Immature natural killer cell (primary cell): ENCODE measurements around the gene GPR142. TPM values are rescaled to one million over a fixed set of nuclear protein-coding genes. Genes with fewer than 3 reads are reported as not detected.

Source experiments
- DNase-seq, 3 donors: peaks; one replicate each; pipeline ENCODE4 v3.0.0; 2022; ENCODE audit warnings: mixed read lengths in 1 of 3
- H3K27ac Mint-ChIP-seq, 6 donors: one replicate each; pipeline ENCODE4 v1.8.0; 2020; ENCODE audit warnings: mixed read lengths in 6 of 6, mild to moderate bottlenecking in 5 of 6, inconsistent platforms in 4 of 6, moderate library complexity in 3 of 6
- H3K27me3 Mint-ChIP-seq, 3 donors: one replicate each; pipeline ENCODE4 v1.8.0; 2020 to 2021; ENCODE audit warnings: low read depth in 3 of 3, mild to moderate bottlenecking in 3 of 3, mixed read lengths in 3 of 3, moderate library complexity in 3 of 3, inconsistent platforms in 1 of 3
- H3K36me3 Mint-ChIP-seq, 3 donors: one replicate each; pipeline ENCODE4 v1.8.0; 2020; ENCODE audit warnings: mixed read lengths in 3 of 3, inconsistent platforms in 2 of 3, mild to moderate bottlenecking in 2 of 3
- H3K4me1 Mint-ChIP-seq, 2 donors: one replicate each; pipeline ENCODE4 v1.8.0; 2020; ENCODE audit warnings: inconsistent platforms in 2 of 2, mild to moderate bottlenecking in 2 of 2, mixed read lengths in 2 of 2, moderate library complexity in 1 of 2
- H3K4me3 Mint-ChIP-seq, 5 donors: one replicate each; pipeline ENCODE4 v1.8.0; 2020; ENCODE audit warnings: mild to moderate bottlenecking in 5 of 5, mixed read lengths in 5 of 5, inconsistent platforms in 3 of 5, moderate library complexity in 3 of 5
- H3K9me3 Mint-ChIP-seq, 6 donors: one replicate each; pipeline ENCODE4 v1.8.0; 2020; ENCODE audit warnings: mild to moderate bottlenecking in 6 of 6, mixed read lengths in 6 of 6, inconsistent platforms in 4 of 6, moderate library complexity in 3 of 6
- polyA plus RNA-seq, 3 donors: library from polyadenylated mRNA; unstranded; fragments of 300-500 nt; fragmentation: Illumina TruSeq; gene quantifications; one replicate each; pipeline ENCODE4 v1.2.3, GENCODE V29; 2021

Gene GPR142
- polyA plus RNA-seq, 3 donors from 2014 or later = 0.49 TPM; not detected in 2

DNA sequence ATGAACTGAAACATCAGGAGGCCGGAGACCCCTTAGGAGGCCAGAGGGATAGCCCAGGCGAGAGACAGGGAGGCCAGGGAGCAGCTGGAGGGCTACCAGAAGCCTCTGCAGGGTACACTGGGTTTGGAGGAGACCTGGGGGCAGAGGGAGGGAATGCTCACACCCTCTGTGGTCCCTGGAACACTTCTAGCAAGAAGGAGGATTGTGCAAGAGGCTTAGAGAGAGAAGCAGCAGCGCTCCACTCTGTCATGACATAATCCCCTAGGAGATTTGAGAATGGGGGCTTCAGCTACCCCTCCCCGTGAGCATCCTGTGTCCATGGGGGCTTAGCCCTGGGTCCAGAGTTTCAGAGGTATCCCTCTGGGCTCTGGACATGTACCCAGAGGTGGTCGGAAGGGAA lies 15.8 kb downstream of the GPR142 start:
- Mint-ChIP-seq H3K27ac (peak overlapping the region; percentile 1 to 72 (median 10)), H3K36me3 (no peaks in the 10 kb centered on the region), H3K27me3 (peaks cover 2 to 5% (median 3%) of the 10 kb centered on the region in 3 donors), H3K4me1 (peaks cover 34 to 41% of the 10 kb centered on the region in 2 donors), H3K9me3 (no peaks in the 10 kb centered on the region), H3K4me3 (no peak overlapping the region)
- DNase-seq = no peak

GRCh38 chr17:74385201-74385600 lies 17.9 kb downstream of the GPR142 start:
- H3K36me3 Mint-ChIP-seq = no peaks in the 10 kb centered on the region
- DNase-seq = no peak
- H3K4me1 Mint-ChIP-seq = peaks cover 14 to 20% of the 10 kb centered on the region in 2 donors
- H3K27me3 Mint-ChIP-seq = peaks cover 2 to 5% (median 2%) of the 10 kb centered on the region in 3 donors
- no peaks in the 10 kb centered on the region for H3K9me3 Mint-ChIP-seq
- no peak overlapping the region for H3K4me3 Mint-ChIP-seq
- peak overlapping the region in 3 of 6 donors; percentile 9 to 55 (median 53) for H3K27ac Mint-ChIP-seq

- Mint-ChIP-seq H3K27me3 (peaks cover 2 to 5% (median 4%) of the 10 kb centered on the region in 3 donors), H3K9me3 (no peaks in the 10 kb centered on the region), H3K4me1 (peaks cover 3 to 10% of the 10 kb centered on the region in 2 donors), H3K4me3 (no peak overlapping the region), H3K36me3 (no peaks in the 10 kb centered on the region), H3K27ac (peak overlapping the region in 3 of 6 donors; percentile 7 to 77 (median 52))
- DNase-seq = no peak
Observed at GRCh38 chr17:74386386-74386785, 19.1 kb downstream of the GPR142 start.

GRCh38 chr17:74387365-74388218 lies 20.3 kb downstream of the GPR142 start:
- H3K4me1 Mint-ChIP-seq = peaks cover 3 to 11% of the 10 kb centered on the region in 2 donors
- H3K27me3 Mint-ChIP-seq = peaks cover 3 to 6% (median 4%) of the 10 kb centered on the region in 3 donors
- peak overlapping the region in 1 of 6 donors; percentile 5 for H3K27ac Mint-ChIP-seq
- no peaks in the 10 kb centered on the region for H3K9me3 Mint-ChIP-seq
- H3K36me3 Mint-ChIP-seq = no peaks in the 10 kb centered on the region
- DNase-seq = no peak
- H3K4me3 Mint-ChIP-seq = no peak overlapping the region

- no peaks in the 10 kb centered on the region for H3K36me3 Mint-ChIP-seq
- H3K9me3 Mint-ChIP-seq = no peaks in the 10 kb centered on the region
- H3K4me1 Mint-ChIP-seq = peaks cover 3 to 11% of the 10 kb centered on the region in 2 donors
- no peak overlapping the region for H3K27ac Mint-ChIP-seq
- no peak for DNase-seq
- no peak overlapping the region for H3K4me3 Mint-ChIP-seq
- H3K27me3 Mint-ChIP-seq = peaks cover 3 to 4% (median 4%) of the 10 kb centered on the region in 3 donors
Observed at GRCh38 chr17:74389084-74389753, 21.9 kb downstream of the GPR142 start.

DNA sequence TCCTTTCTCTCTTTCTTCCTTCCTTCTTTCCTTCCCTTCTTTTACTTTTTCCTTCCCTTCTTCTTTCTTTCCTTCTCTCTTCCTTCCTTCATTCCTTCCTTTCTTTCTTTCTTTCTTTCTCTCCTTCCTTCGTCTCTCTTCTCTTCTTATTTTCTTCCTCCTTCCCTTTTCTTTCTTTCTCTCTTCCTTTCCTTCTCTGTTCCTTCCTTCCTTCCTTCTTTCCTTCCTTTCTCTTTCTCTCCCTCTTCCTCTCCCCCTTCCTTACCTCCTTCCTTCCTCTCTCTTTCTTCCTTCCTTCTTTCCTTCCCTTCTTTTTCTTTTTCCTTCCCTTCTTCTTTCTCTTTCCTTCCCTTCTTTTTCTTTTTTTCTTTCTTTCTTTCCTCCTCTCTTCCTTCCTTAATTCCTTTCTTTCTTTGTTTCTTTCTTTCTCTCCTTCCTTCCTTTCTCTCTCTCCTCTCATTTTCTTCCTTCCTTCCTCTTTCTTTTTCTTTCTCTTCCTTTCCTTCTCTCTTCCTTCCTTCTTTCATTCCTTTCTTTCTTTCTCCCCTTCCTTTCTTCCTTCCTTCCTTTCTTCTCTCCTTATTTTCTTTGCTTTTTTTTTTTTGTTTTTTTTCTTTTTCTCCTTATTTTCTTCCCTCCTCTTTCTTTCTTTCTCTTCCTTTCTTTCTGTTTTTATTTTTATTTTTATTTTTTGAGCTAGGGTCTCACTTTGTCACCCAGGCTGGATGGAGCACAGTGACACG lies 22.8 kb downstream of the GPR142 start:
- no peaks in the 10 kb centered on the region for H3K36me3 Mint-ChIP-seq
- H3K9me3 Mint-ChIP-seq = no peaks in the 10 kb centered on the region
- H3K4me3 Mint-ChIP-seq = no peak overlapping the region
- H3K27me3 Mint-ChIP-seq = peaks cover 1 to 4% (median 4%) of the 10 kb centered on the region in 3 donors
- DNase-seq = no peak
- H3K27ac Mint-ChIP-seq = no peak overlapping the region
- H3K4me1 Mint-ChIP-seq = peaks cover 3 to 11% of the 10 kb centered on the region in 2 donors

- H3K9me3 Mint-ChIP-seq = no peaks in the 10 kb centered on the region
- peaks cover 1 to 3% (median 2%) of the 10 kb centered on the region in 3 donors for H3K27me3 Mint-ChIP-seq
- no peak overlapping the region for H3K4me3 Mint-ChIP-seq
- H3K36me3 Mint-ChIP-seq = no peaks in the 10 kb centered on the region
- no peak overlapping the region for H3K27ac Mint-ChIP-seq
- peaks cover 3 to 11% of the 10 kb centered on the region in 2 donors for H3K4me1 Mint-ChIP-seq
- DNase-seq = no peak
Observed at GRCh38 chr17:74390680-74391653, 23.7 kb downstream of the GPR142 start.

- H3K4me1 Mint-ChIP-seq = peaks cover 0 to 6% of the 10 kb centered on the region in 2 donors
- no peak overlapping the region for H3K27ac Mint-ChIP-seq
- no peaks in the 10 kb centered on the region for H3K9me3 Mint-ChIP-seq
- DNase-seq = no peak
- H3K4me3 Mint-ChIP-seq = no peak overlapping the region
- no peaks in the 10 kb centered on the region for H3K36me3 Mint-ChIP-seq
- peaks cover 1 to 3% (median 2%) of the 10 kb centered on the region in 3 donors for H3K27me3 Mint-ChIP-seq
Observed at GRCh38 chr17:74391771-74392170, 24.5 kb downstream of the GPR142 start.

DNA sequence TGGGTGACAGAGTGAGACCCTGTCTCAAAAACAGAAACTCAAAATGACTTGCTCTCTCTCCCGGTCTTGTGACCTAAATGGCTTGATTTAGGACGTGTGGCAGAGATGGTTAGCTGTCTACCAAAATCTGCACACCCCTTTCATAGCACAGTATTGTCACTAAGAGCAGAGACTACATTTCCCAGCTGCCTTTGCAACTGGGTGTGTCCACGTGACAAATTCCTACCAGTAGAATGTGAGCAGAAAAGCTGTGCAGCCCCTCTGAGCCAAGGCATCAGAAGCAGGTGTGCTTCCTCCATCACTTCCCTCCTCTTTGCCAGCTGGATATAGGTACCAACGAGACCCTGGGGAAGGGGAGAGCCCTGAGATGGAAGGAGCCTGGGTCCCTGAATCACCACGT lies 25.5 kb downstream of the GPR142 start:
- no peaks in the 10 kb centered on the region for H3K36me3 Mint-ChIP-seq
- H3K9me3 Mint-ChIP-seq = no peaks in the 10 kb centered on the region
- peaks cover 0 to 6% of the 10 kb centered on the region in 2 donors for H3K4me1 Mint-ChIP-seq
- no peak overlapping the region for H3K27ac Mint-ChIP-seq
- H3K4me3 Mint-ChIP-seq = no peak overlapping the region
- no peak for DNase-seq
- H3K27me3 Mint-ChIP-seq = peaks cover 1 to 3% (median 2%) of the 10 kb centered on the region in 3 donors

DNA sequence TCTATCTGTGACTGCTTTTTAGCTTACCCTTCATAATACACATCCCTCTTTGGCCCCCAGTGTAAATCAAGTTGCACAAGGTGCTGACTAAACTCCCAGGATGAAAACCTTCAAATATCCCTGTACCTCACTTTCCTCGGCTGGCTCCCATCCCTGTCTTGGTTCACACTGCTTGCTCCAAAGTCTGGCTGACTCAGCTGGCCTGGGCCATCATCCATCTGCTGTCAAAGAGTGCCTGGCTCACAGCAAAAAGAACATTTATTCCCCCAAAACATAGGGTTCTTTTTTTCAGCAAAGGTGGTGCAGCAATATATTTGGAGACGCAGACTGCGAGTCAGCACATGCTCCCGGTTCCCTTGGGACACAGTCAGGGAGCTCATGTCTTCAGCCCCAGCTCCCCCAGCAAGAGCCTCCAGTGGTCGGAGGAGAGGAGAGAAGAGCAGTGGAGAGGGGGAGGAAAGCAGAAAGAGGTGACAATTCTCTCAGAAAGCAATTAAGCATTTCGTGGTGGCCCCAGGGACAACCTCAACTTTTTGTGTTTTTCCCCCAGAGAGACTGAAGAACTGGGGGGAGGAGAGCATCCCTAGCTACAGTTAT lies 26.1 kb downstream of the GPR142 start:
- Mint-ChIP-seq H3K27ac (no peak overlapping the region), H3K4me3 (no peak overlapping the region), H3K36me3 (no peaks in the 10 kb centered on the region), H3K9me3 (no peaks in the 10 kb centered on the region), H3K27me3 (peaks cover 1 to 3% (median 2%) of the 10 kb centered on the region in 3 donors), H3K4me1 (peaks cover 0 to 6% of the 10 kb centered on the region in 2 donors)
- no peak for DNase-seq

DNA sequence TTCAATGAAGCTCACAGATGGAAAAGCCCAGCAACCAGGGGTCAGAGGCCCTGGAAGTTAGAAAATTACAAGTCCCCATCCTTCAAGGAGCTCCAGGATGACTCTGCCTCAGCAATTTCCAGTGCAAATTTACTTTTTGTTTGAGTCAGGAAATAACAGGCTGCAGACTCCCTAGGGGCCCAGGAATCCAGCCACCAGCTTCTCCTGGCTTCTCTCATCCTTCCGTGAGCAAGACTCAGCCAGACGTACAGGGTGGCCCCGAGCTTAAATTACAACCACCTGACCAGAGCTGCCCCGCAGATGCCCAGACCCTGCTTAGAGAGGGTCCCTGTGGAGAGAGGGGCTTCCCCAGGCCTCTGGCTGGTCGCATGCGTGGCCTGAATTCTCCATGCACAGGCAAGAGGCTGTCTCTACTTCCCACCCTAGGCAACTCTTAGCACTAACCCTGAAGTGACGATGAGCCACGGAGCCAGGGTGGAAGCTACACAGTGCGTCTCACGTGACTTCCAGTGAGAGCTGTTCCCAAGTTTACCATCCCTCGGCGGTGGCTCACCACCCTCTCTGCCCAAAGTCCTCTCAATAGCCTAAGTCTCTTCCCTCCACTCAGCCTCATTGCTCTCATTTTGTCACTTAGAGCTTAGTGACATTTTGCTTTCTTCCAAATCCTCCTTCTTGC lies 27.1 kb downstream of the GPR142 start:
- H3K4me3 Mint-ChIP-seq = no peak overlapping the region
- H3K36me3 Mint-ChIP-seq = no peaks in the 10 kb centered on the region
- no peak for DNase-seq
- H3K4me1 Mint-ChIP-seq = peaks cover 0 to 6% of the 10 kb centered on the region in 2 donors
- H3K27me3 Mint-ChIP-seq = peaks cover 1 to 3% (median 2%) of the 10 kb centered on the region in 3 donors
- no peak overlapping the region for H3K27ac Mint-ChIP-seq
- no peaks in the 10 kb centered on the region for H3K9me3 Mint-ChIP-seq

DNA sequence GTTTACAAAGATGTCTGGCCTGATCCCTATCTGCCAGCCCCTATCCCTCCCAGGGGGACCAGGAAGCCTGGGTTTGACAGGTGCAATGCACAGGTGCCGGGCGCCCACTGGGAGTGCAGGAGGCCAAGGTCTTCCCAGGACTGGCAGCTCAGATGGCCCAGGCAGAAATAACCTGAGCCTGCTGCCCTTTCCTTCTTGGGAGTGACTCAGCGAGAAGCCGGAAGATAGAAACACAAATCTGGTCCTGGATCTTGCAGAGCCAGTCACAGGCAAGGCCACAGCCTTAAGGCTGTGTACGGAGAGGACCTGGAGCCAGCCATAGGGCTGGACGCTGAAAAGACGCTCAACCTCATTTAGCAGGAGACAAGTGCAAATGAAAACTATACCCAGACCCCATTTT lies 27.7 kb downstream of the GPR142 start:
- no peak overlapping the region for H3K4me3 Mint-ChIP-seq

More for the DNA sequence above, 27.7 kb downstream of the GPR142 start:
- H3K4me1 Mint-ChIP-seq = peaks cover 0 to 6% of the 10 kb centered on the region in 2 donors
- H3K36me3 Mint-ChIP-seq = no peaks in the 10 kb centered on the region
- no peak overlapping the region for H3K27ac Mint-ChIP-seq
- no peaks in the 10 kb centered on the region for H3K9me3 Mint-ChIP-seq
- H3K27me3 Mint-ChIP-seq = peaks cover 1 to 3% (median 2%) of the 10 kb centered on the region in 3 donors
- DNase-seq = no peak
